ENCODE data around the gene APOO.
"Not testable (repeated sequence)": the region's sequence is repeated elsewhere in the genome, so short reads cannot be mapped to it uniquely, and the experiment has no call there.

GRCh38 chrX:23861952-23862351, 45.8 kb downstream of the APOO start:
- not testable (repeated sequence) for TF ChIP-seq CTCF, POLR2A (IDR thresholded peaks at IDR 0.05)
